GM21717 (cell line): ENCODE data around the gene PIWIL4.
"Not testable (repeated sequence)": the region's sequence is repeated elsewhere in the genome, so short reads cannot be mapped to it uniquely, and the experiment has no call there.

ENCODE experiments used
- ATAC-seq: cut with Tn5 transposase; IDR thresholded peaks from one replicate; pipeline ENCODE4 v1.9.1; 2021; ENCODE audit warnings: mild to moderate bottlenecking, moderate library complexity; ENCODE audit not compliant: unreplicated experiment

PIWIL4 gene

GRCh38 chr11:94546886-94547285 lies 20.3 kb upstream of the PIWIL4 start:
- ATAC-seq: no peak

- ATAC-seq: no peak
Observed at GRCh38 chr11:94549146-94549545, 18.0 kb upstream of the PIWIL4 start.

- peak; percentile 47 for ATAC-seq
Observed at GRCh38 chr11:94550513-94550912, 16.7 kb upstream of the PIWIL4 start.

DNA sequence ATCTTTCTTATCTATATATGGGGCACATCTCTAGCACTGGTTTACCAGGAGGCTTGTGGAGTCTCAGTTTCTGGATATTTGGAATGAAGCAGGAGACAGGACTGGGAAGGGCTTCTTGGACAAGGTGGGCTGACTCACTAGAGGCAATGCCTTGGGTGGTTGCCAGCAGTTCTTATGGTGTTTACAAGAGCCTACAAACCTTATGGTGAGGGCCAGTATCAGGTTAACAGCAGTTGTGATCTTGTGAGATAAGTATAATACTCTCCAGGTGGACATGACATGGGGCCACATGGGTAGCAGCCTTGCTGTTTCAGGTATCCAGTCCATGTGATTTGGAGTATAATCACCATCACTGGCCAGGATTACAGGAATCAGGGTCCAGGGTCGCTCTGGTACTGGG lies 13.2 kb upstream of the PIWIL4 start:
- no peak for ATAC-seq

DNA sequence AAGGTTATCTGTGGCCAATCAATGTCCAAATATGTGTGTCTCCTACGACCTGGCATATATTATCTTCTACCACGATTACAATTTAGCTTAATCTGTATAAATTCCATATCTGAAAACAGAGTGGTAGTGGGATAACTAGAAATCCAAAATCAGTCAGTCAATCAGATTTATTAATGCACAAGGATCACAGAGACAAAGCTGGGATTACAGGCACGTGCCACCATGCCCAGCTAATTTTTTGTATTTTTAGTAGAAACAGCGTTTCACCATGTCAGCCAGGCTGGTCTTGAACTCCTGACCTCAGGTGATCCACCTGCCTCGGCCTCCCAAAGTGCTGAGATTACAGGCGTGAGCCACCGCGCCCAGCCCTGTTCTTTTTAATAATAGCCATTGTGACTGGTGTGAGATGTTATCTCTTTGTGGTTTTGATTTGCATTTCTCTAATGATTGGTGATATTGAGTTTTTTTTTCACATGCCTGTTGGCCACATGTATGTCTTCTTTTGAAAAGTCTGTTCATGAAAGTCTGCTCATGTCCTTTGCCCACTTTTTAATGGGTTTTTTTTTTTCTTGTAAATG lies 11.3 kb upstream of the PIWIL4 start:
- not testable (repeated sequence) for ATAC-seq

GRCh38 chr11:94557421-94557820 lies 9.7 kb upstream of the PIWIL4 start:
- ATAC-seq: no peak

GRCh38 chr11:94557992-94558391 lies 9.2 kb upstream of the PIWIL4 start:
- ATAC-seq: no peak

- ATAC-seq: no peak
Observed at GRCh38 chr11:94558468-94558867, 8.7 kb upstream of the PIWIL4 start.

DNA sequence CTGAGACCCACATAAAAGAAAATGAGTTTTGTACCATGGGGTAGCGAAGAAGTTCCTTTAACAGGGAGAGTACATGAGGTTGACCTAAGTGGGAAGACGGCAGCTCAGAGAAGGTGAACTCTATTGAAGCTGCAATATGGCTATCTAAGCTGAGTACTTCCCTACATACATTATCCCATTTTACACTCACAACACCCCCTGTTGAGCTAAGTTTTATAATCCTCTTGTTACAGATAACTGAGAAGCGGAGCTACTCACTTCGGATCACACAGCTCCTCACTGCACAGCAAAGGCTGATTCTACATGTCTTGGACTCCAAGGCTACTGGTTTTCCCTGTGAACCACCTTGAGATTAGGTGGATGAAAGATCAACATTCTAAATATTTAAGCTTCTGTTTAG lies 8.2 kb upstream of the PIWIL4 start:
- no peak for ATAC-seq

DNA sequence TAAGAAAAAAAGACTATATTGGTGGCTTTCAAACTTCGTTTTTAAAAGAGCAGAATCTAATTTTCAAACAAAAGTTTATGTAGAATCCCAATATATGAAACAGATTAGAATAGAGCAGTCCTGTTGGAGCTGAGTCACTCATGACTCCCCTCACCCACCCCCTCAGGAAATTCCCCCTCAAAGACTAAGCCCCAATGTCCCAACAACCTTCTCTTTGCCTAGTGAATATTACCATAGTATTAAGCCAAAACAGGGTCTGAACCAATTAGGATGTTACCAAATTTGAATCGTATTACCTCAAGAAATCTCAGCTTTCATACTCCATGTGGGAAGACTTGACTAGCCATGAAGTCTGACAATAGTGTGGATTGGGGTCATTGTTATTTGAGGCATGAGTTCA lies 7.8 kb upstream of the PIWIL4 start:
- no peak for ATAC-seq

DNA sequence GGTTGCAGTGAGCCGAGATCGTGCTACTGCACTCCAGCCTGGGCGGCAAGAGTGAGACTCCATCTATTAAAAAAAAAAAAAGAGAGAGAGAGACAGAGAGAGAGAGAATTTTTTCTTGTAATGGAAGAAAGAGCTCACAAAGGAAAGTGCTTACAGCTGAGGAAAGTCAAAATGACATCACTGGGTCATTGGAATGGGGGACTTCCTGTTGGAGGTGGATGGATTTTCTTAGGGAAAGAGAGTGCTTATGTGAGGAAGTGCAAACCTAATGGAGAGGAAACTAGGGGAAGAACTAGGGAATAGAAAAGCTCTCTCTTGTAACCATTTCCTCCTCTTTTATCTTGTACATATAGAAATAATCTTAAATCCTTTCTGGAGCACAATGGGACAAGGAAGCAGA lies 6.3 kb upstream of the PIWIL4 start:
- no peak for ATAC-seq

DNA sequence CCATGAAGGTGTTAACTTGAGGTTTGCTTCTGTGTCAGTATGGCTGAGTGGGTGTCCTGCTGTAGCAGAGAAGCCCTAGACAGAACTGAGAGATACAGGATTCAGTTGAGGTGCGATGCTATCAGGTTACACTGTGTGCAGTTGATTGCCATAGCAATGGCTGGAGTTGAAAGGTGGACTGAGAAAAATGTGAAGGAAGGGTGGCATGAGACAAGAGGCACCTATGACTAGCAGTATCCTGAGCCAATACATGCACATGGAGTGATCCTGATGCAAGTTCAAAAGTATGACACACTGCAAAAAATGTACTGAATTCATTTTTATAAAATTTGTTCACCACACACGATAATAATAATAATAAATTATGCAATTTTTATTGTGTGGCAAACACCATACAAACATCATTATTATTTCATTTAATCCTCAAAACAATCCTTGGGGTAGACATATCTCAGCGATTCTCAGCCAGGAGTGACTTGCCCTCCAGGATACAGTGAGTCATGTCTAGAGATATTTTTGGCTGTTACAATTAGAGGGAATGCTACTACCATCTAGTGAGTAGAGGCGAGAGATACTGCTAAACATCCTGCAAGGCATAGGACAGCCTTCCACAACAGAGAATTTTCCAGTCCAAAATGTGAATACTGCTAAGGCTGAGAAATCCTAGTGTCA lies 3.9 kb upstream of the PIWIL4 start:
- ATAC-seq: no peak

DNA sequence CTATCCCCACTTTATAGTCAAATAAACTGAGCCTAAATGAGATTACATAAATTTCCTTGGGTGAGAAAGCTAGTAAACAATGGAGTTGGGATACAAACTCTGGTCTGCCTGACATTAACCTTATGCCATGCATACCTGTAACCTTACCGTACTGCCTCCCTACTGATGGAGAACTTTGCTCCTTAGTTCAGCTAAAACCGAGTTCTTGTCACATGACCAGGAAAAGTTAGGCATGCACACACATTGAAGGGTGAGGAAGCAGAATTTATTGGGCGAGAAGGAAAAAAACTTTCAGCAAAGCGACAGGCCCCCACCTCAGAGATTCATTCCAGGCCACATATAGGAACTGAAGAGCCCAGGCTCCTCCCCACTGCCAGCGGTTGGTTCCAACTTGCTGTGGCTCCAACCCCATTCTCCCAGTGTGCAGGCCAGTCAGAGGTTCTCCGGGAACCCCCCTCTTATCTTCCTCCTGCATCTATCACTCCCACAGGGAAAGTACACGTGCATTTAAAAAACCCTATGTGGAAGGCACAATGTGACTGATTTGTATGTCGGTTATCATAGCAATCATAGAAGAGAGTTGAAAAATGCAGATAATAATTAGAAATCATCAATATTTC lies 3.2 kb upstream of the PIWIL4 start:
- no peak for ATAC-seq

DNA sequence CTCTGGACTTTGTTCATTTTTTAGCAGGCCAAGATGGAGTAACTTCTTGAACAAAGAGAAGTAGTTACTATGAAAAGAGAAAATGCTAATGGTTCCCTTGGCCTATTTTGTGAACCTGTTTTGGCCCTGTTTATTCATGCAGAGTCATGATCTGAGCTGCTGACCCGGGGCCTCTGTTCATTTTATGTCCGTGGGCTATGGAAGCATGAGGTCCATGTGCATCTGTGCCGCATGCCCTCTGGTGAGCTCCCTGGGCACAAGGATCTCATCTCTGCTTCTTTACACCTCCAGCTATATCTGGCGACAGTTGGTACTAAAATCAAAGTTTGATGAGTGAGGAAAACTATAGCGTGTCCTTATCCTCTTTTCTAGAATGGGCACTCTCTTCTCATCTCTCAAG lies 1.0 kb downstream of the PIWIL4 start:
- ATAC-seq: no peak

DNA sequence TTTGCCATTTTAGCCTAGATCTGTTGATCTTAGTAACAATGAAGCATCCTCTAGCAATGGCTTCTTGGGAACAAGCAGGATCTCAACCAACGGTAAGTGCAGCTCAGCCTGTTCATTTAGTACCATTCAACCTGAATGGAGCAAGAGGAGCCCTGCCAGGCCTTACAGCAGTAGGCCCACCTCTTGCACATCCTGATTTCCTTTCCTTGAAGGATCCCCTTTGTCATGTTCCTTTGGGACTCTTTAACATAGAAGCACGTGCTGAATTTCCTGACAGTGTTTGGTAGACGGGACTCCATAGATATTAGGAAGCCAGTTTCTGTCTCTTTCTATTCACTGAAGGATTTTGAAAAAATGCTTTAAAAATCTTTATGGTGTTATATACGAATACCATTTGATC lies 1.5 kb downstream of the PIWIL4 start:
- no peak for ATAC-seq

DNA sequence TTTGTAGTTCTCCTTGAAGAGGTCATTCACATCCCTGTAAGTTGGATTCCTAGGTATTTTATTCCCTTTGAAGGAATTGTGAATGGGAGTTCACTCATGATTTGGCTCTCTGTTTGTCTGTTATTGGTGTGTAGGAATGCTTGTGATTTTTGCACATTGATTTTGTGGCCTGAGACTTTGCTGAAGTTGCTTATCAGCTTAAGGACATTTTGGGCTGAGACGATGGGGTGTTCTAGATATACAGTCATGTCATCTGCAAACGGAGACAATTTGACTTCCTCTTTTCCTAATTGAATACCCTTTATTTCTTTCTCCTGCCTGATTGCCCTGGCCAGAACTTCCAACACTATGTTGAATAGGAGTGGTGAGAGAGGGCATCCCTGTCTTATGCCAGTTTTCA lies 5.8 kb downstream of the PIWIL4 start:
- ATAC-seq: not testable (repeated sequence)

- no peak for ATAC-seq
Observed at GRCh38 chr11:94574193-94574961, 7.2 kb downstream of the PIWIL4 start.

DNA sequence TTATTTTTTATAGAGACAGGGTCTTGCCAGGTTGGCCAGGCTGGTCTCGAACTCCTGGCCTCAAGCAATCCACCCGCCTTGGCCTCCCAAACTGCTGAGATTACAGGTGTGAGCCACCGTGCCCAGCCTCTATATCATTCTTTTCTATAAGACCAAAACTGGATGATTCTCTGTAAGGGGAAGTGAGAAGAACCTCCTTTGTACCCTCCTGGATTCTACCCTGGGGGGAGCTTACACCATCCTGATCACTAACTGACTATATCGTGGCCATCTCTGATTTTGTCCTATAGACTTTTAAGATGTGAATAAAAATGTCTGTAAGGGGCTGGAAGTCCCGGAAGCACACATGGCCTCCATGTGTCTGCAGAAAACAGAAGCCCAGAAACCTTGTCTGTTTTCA lies 9.1 kb downstream of the PIWIL4 start:
- ATAC-seq: no peak

DNA sequence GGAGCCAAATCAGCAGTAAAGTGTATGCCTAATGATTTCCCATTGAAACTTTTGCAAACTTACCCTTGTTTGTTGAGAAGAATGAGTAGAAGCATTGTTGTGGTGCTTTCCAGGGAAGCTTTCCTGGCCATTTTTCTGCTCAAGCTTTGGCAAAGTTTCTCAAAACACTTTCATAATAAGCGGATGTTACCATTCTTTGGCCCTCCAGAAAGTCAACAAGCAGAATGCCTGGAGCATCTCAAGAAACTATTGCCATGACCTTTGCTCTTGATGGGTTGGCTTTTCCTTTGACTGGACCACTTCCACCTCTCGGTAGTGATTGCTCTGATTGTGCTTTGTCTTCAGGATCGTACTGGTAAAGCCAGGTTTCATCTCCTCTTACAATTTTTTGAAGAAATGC lies 10.7 kb downstream of the PIWIL4 start:
- ATAC-seq: no peak

DNA sequence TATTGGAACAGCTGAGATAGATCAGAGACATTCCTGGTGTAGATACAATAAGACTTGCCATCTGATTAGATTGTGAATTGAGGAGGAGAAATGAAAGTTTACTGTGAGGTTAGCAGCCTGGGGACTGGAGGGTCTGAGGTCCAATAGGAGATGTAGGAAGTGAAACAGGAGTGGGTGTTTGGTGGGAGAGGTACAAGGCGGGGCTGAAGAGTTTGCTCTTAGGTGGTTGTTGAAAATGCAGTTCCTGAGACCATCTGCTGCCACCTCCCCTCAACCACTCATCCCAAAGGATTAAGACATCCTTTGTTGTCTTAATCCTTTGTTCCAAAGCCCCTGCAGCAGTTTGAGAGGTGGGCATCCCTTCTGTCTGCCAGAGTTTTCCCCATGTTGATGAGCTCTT lies 14.8 kb downstream of the PIWIL4 start:
- ATAC-seq: peak; percentile 75

DNA sequence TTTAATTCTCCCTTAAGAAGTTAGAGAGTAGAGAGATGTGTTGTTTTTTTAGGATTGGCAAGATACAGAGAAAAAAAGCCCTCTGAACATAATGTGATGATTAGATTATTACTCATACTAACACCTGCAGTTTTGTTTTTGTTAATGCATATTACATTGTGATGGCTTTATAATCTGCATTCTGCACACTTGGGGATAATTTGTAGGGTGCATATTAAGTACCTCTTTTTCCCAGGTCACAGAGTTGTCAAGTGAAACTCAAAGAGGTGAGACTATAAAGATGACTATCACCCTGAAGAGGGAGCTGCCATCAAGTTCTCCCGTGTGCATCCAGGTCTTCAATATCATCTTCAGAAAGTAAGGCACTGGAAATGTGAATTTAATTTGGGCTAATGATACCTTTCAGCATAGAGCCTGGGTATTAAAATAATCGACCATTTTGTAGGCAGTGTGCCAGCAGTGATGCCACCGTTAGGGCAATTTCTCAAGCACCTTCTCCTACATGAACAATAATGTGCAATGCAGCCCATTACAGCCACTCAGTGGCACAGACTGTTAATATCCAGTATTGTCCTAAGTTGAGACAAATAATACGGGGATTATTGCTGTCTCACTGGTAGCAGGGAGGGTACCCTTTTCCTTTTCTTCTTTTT lies 16.2 kb downstream of the PIWIL4 start:
- no peak for ATAC-seq
